OCI-LY3 (cell line): ENCODE results near the gene P2RX3.

Experiments used
- H2AFZ ChIP-seq: fragments of 200-600, 300-600 bp; shearing (Covaris generic); 2 replicates; pipeline ENCODE4 v1.6.0; 2014; ENCODE audit warnings: antibody characterized with exemption, low read depth, low read length
- H3K27ac ChIP-seq: fragments of 200-600, 300-600 bp; sonication (generic); 2 replicates; pipeline ENCODE4 v1.5.1; 2014; ENCODE audit warnings: mild to moderate bottlenecking, low read length, moderate library complexity, mixed read lengths
- H3K27me3 ChIP-seq: fragments of 200-600, 300-600 bp; sonication (generic); 2 replicates; pipeline ENCODE4 v1.6.1; 2014; ENCODE audit warnings: low read depth, low read length, mixed read lengths
- H3K36me3 ChIP-seq: fragments of 200-600, 300-600 bp; sonication (generic); replicated peaks from 2 replicates; pipeline ENCODE3; 2014; ENCODE audit warnings: low read depth, low read length, mixed read lengths
- H3K4me1 ChIP-seq: fragments of 300-600, 200-600 bp; sonication (generic); 2 replicates; pipeline ENCODE4 v1.6.1; 2014; ENCODE audit warnings: low read length, mixed read lengths
- H3K4me2 ChIP-seq: fragments of 200-600, 300-600 bp; sonication (generic); 2 replicates; pipeline ENCODE4 v1.6.1; 2014; ENCODE audit warnings: low read length, mixed read lengths
- H3K4me3 ChIP-seq: fragments of 300-600, 200-600 bp; sonication (generic); 2 replicates; pipeline ENCODE4 v1.5.1; 2014; ENCODE audit warnings: antibody characterized with exemption, mild to moderate bottlenecking, low read length, moderate library complexity
- H3K79me2 ChIP-seq: fragments of 300-600, 200-600 bp; shearing (Covaris generic); 2 replicates; pipeline ENCODE4 v1.6.1; 2014; ENCODE audit warnings: mild to moderate bottlenecking, low read length, mixed read lengths
- H3K9ac ChIP-seq: fragments of 300-600, 200-600 bp; shearing (Covaris generic); 2 replicates; pipeline ENCODE4 v1.6.0; 2014; ENCODE audit warnings: mild to moderate bottlenecking, low read length, moderate library complexity
- H3K9me3 ChIP-seq: fragments of 200-600, 300-600 bp; shearing (Covaris generic); 2 replicates; pipeline ENCODE4 v1.6.1; 2014; ENCODE audit warnings: low read length, mixed read lengths; ENCODE audit not compliant: insufficient read depth
- H4K20me1 ChIP-seq: fragments of 200-600, 300-600 bp; sonication (generic); 2 replicates; pipeline ENCODE4 v1.6.1; 2016; ENCODE audit warnings: low read length, mixed read lengths; ENCODE audit not compliant: insufficient read depth
- CTCF ChIP-seq: fragments of 200-600, 300-600 bp; sonication (generic); IDR thresholded peaks from 2 replicates; pipeline ENCODE4 v1.5.1; 2014; ENCODE audit warnings: antibody characterized with exemption, low read length, low read depth
- EZH2phosphoT487 ChIP-seq: fragments of 200-600 bp; shearing (Covaris generic); IDR thresholded peaks from 2 replicates; pipeline ENCODE4 v1.6.1; 2018; ENCODE audit warnings: antibody characterized with exemption, mixed run types, low read depth

P2RX3 gene

GRCh38 chr11:57407941-57408475, 69.9 kb downstream of the P2RX3 start:
- no peak overlapping the region for H2AFZ ChIP-seq
- no peak overlapping the region for H3K4me3 ChIP-seq
- peak overlapping the region; percentile 48; the same call in 1 of the 2 replicates for H3K4me2 ChIP-seq
- peaks cover 43% of the 10 kb centered on the region for H4K20me1 ChIP-seq
- H3K9me3 ChIP-seq = no peaks in the 10 kb centered on the region
- H3K79me2 ChIP-seq = peaks cover 61% of the 10 kb centered on the region
- peak overlapping the region; percentile 94 for H3K27ac ChIP-seq
- H3K36me3 ChIP-seq = peaks cover 78% of the 10 kb centered on the region
- no peaks in the 10 kb centered on the region for H3K27me3 ChIP-seq
- TF ChIP-seq CTCF (no peak), EZH2phosphoT487 (no peak)
- H3K4me1 ChIP-seq = peaks cover 85% of the 10 kb centered on the region
- no peak overlapping the region for H3K9ac ChIP-seq

GRCh38 chr11:57408771-57409170, 70.6 kb downstream of the P2RX3 start:
- Histone ChIP-seq H3K4me3 (no peak overlapping the region), H2AFZ (no peak overlapping the region), H3K79me2 (peaks cover 69% of the 10 kb centered on the region), H4K20me1 (peaks cover 50% of the 10 kb centered on the region), H3K36me3 (peaks cover 84% of the 10 kb centered on the region), H3K27me3 (no peaks in the 10 kb centered on the region), H3K9me3 (no peaks in the 10 kb centered on the region), H3K4me2 (peak overlapping the region; percentile 2; the same call in 1 of the 2 replicates), H3K9ac (0 out of 2 replicates have a peak overlapping the region, but pooled peaks have one; percentile 4), H3K4me1 (peaks cover 86% of the 10 kb centered on the region), H3K27ac (peak overlapping the region; percentile 94)
- TF ChIP-seq CTCF (no peak), EZH2phosphoT487 (no peak)

GRCh38 chr11:57409321-57410100, 71.4 kb downstream of the P2RX3 start:
- Histone ChIP-seq H3K79me2 (peaks cover 76% of the 10 kb centered on the region), H3K27ac (peak overlapping the region; percentile 94), H3K9ac (no peak overlapping the region), H3K4me2 (no peak overlapping the region), H3K36me3 (peaks cover 87% of the 10 kb centered on the region), H3K27me3 (no peaks in the 10 kb centered on the region), H3K4me1 (peaks cover 86% of the 10 kb centered on the region), H3K9me3 (no peaks in the 10 kb centered on the region), H3K4me3 (no peak overlapping the region), H4K20me1 (peaks cover 56% of the 10 kb centered on the region), H2AFZ (no peak overlapping the region)
- TF ChIP-seq EZH2phosphoT487 = no peak
- TF ChIP-seq CTCF = no peak

- Histone ChIP-seq H3K36me3 (peaks cover 88% of the 10 kb centered on the region), H3K9me3 (no peaks in the 10 kb centered on the region), H4K20me1 (peaks cover 64% of the 10 kb centered on the region), H3K27ac (peak overlapping the region; percentile 94), H3K4me3 (no peak overlapping the region), H3K27me3 (no peaks in the 10 kb centered on the region), H3K4me1 (peaks cover 86% of the 10 kb centered on the region), H3K9ac (no peak overlapping the region), H2AFZ (no peak overlapping the region), H3K79me2 (peaks cover 79% of the 10 kb centered on the region), H3K4me2 (no peak overlapping the region)
- TF ChIP-seq EZH2phosphoT487 (no peak), CTCF (no peak)
These were observed 72.1 kb downstream of the P2RX3 start for GRCh38 chr11:57410287-57410686.
